ENCODE measurements around the gene SCP2. TPM values are rescaled to one million over a fixed set of nuclear protein-coding genes. Genes with fewer than 3 reads are reported as not detected.

SCP2 gene
- total RNA-seq, 1 experiment from 2014 or later = 73.2 TPM

DNA sequence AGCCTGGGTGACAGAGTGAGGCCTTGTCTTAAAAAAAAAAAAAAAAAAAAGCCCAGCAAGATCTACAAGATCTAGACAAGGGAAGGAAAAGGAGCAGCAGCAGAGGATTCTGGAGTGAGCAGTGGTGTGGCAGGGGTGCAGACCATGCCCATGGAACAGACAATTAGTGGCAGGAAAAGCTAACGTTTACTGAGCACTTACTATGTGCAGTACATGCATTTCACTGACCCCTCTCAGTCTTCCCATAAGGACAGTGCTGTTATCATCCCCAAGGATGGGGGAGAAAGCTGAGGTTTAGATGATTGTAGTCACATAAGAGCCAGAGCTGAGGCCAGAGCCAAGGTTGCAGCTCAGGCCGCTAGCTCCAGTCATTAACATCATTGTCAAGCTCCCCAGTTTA, 140.8 kb downstream of the SCP2 start:
- Histone ChIP-seq H3K27ac (ENCODE audit: low read depth, low read length, poor library complexity, severe bottlenecking) (no peak overlapping the region), H3K36me3 (ENCODE audit: insufficient read depth, low read length, poor library complexity, severe bottlenecking) (no peaks in the 10 kb centered on the region), H3K4me1 (ENCODE audit: insufficient read depth, low read length, poor library complexity, severe bottlenecking) (no peaks in the 10 kb centered on the region), H3K9me3 (ENCODE audit: low read depth, low read length, poor library complexity, severe bottlenecking) (no peaks in the 10 kb centered on the region), H3K27me3 (replicated peaks; ENCODE audit: insufficient read depth, low read depth, low read length, poor library complexity) (no peaks in the 10 kb centered on the region), H3K4me3 (ENCODE audit: low read depth, low read length, poor library complexity, severe bottlenecking) (no peak overlapping the region)
- ChIA-PET POLR2A (ENCODE audit: low non-redundant PET) (no interaction called here), CTCF (no interaction called here)
- intact Hi-C loops (cut with micrococcal nuclease; ENCODE audit: unreplicated experiment) = loop anchor here (10.0 kb wide), 1 partner anchor 117 kb away; no protein-coding TSS in a partner anchor
- TF ChIP-seq CTCF (conservative IDR thresholded peaks at IDR 0.05; ENCODE audit: low read depth, low read length) (no peak), EZH2 (IDR thresholded peaks at IDR 0.05; ENCODE audit: borderline replicate concordance, low read depth, low read length, poor library complexity, severe bottlenecking) (no peak)
- no TSS peak for BruUV-seq (replicated peaks)
- DNase-seq (ENCODE audit: low spot score) = no peak

DNA sequence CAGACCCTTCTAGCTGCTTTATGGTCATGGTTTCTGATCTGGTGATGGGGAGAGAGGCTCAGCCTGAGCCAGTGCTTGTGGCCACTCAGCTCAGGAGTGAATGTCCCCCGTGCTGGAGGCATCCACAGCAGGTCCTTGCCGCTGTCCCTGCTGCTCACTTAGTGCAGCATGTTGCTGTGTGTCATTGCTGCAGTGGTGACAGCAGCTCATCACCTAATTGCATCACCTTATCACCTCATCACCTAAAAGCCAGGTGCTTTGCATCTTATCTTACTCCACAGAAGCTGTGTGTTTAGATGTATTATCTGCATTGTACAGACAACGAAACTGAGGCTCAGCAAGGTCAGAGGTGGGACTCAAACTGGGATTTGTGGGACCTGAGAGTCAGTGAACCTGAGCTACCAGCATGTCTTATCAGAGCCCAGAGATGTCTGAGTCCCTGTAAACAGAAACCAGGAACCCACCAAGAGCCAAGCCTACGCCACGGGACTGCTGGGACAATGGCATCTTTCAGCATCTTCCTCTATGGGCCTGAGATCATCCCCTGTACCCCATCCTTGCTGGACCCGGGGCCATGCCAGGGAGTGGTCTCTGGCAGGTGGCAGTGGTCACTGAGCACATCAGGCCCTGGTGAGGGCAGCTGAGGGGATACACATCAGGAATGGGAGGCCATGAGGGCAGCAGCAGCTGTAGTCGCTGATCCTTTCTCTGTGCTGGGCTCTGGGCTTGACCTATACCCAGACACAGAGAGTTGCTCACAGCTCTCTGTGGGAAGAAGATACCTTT, 141.4 kb downstream of the SCP2 start:
- no peak overlapping the region for H3K4me3 ChIP-seq (ENCODE audit: low read depth, low read length, poor library complexity, severe bottlenecking)
- intact Hi-C loops (cut with micrococcal nuclease; ENCODE audit: unreplicated experiment) = loop anchor here (10.0 kb wide), 1 partner anchor 116 kb away; no protein-coding TSS in a partner anchor
- no peak for DNase-seq (ENCODE audit: low spot score)
- no TSS peak for BruUV-seq (replicated peaks)
- TF ChIP-seq EZH2 (IDR thresholded peaks at IDR 0.05; ENCODE audit: borderline replicate concordance, low read depth, low read length, poor library complexity, severe bottlenecking) (no peak), CTCF (conservative IDR thresholded peaks at IDR 0.05; ENCODE audit: low read depth, low read length) (no peak)
- no peaks in the 10 kb centered on the region for H3K9me3 ChIP-seq (ENCODE audit: low read depth, low read length, poor library complexity, severe bottlenecking)
- no peaks in the 10 kb centered on the region for H3K36me3 ChIP-seq (ENCODE audit: insufficient read depth, low read length, poor library complexity, severe bottlenecking)
- H3K27ac ChIP-seq (ENCODE audit: low read depth, low read length, poor library complexity, severe bottlenecking) = no peak overlapping the region
- no peaks in the 10 kb centered on the region for H3K4me1 ChIP-seq (ENCODE audit: insufficient read depth, low read length, poor library complexity, severe bottlenecking)
- CTCF ChIA-PET = no interaction called here
- no peaks in the 10 kb centered on the region for H3K27me3 ChIP-seq (replicated peaks; ENCODE audit: insufficient read depth, low read depth, low read length, poor library complexity)
- POLR2A ChIA-PET (ENCODE audit: low non-redundant PET) = no interaction called here

DNA sequence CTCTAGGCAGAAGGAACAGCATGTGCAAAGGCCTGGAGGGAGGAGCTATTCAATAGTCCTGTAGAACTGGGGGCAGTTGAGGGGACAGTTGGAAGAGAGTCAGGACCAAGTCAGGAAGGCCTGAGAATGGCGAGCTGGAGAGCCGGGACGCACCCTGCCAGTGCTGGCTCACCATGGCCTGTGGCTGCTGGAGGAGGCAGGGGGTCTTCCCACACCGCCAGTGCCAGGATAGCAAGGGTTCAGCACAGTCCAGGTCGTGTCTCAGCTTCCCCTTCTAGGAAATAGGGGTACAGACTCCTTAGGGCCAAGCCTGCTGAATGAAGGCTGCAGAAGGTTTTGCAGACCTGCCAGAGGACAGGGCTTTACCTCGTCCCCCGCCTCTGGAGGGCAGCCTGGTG, 142.2 kb downstream of the SCP2 start:
- ChIA-PET POLR2A (ENCODE audit: low non-redundant PET) (no interaction called here), CTCF (no interaction called here)
- BruUV-seq (replicated peaks) = no TSS peak
- no peak overlapping the region for H3K4me3 ChIP-seq (ENCODE audit: low read depth, low read length, poor library complexity, severe bottlenecking)
- intact Hi-C loops (cut with micrococcal nuclease; ENCODE audit: unreplicated experiment) = loop anchor here (10.0 kb wide), 1 partner anchor 116 kb away; no protein-coding TSS in a partner anchor
- TF ChIP-seq CTCF (conservative IDR thresholded peaks at IDR 0.05; ENCODE audit: low read depth, low read length) = no peak
- no peak for TF ChIP-seq EZH2 (IDR thresholded peaks at IDR 0.05; ENCODE audit: borderline replicate concordance, low read depth, low read length, poor library complexity, severe bottlenecking)
- H3K9me3 ChIP-seq (ENCODE audit: low read depth, low read length, poor library complexity, severe bottlenecking) = no peaks in the 10 kb centered on the region
- DNase-seq (ENCODE audit: low spot score) = no peak
- no peaks in the 10 kb centered on the region for H3K27me3 ChIP-seq (replicated peaks; ENCODE audit: insufficient read depth, low read depth, low read length, poor library complexity)
- no peak overlapping the region for H3K27ac ChIP-seq (ENCODE audit: low read depth, low read length, poor library complexity, severe bottlenecking)
- no peaks in the 10 kb centered on the region for H3K4me1 ChIP-seq (ENCODE audit: insufficient read depth, low read length, poor library complexity, severe bottlenecking)
- no peaks in the 10 kb centered on the region for H3K36me3 ChIP-seq (ENCODE audit: insufficient read depth, low read length, poor library complexity, severe bottlenecking)

Data from A673 (cell line).